Measurements from ENCODE around the gene CFAP74. TPM values are rescaled to one million over a fixed set of nuclear protein-coding genes. Genes with fewer than 3 reads are reported as not detected.

The CFAP74 gene
- polyA plus RNA-seq, 1 donor from 2014 or later = 0.22 TPM

DNA sequence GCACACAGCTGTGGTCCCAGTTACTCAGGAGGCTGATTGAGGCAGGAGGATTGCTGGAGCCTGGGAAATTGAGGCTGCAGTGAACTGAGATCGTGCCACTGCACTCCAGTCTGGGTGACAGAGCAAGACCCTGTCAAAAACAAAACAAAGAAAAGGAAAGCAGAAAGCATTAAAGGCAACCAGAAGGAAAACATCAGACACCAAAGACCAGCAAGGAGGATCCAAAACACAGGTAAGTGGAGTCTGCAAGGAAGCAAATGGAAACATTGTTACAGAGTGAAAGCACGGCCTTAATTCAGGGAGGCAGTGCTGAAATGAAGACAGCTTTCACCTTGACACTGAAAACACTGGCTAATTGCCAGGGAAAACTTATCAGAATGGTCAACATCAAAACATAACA lies 40.8 kb downstream of the CFAP74 start:
- H3K4me2 ChIP-seq (ENCODE audit: low read length) = no peak overlapping the region
- H3K4me3 ChIP-seq (ENCODE audit: low read length) = no peak overlapping the region
- no peak overlapping the region for H3K9ac ChIP-seq (ENCODE audit: low read length)
- no peaks in the 10 kb centered on the region for H3F3A ChIP-seq (ENCODE audit: insufficient read depth, low read length, poor library complexity, severe bottlenecking)
- H3K9me2 ChIP-seq (ENCODE audit: insufficient read depth, low read length) = no peaks in the 10 kb centered on the region
- no peaks in the 10 kb centered on the region for H3K36me3 ChIP-seq (ENCODE audit: insufficient read depth, low read length)
- H2AFZ ChIP-seq (ENCODE audit: low read depth, low read length) = no peak overlapping the region
- no peaks in the 10 kb centered on the region for H3K27me3 ChIP-seq (ENCODE audit: insufficient read depth, low read depth, low read length)
- H3K9me3 ChIP-seq (ENCODE audit: low read length) = no peaks in the 10 kb centered on the region
- H3K27ac ChIP-seq (ENCODE audit: low read length) = no peak overlapping the region
- no peaks in the 10 kb centered on the region for H4K20me1 ChIP-seq (ENCODE audit: insufficient read depth)
- no peaks in the 10 kb centered on the region for H3K79me2 ChIP-seq (replicated peaks; ENCODE audit: insufficient read depth, low read length)
- TF ChIP-seq TAF1 (IDR thresholded peaks at IDR 0.05; ENCODE audit: low read depth) (no peak), RAD21 (conservative IDR thresholded peaks at IDR 0.05) (no peak), EP300 (conservative IDR thresholded peaks at IDR 0.05; ENCODE audit: poor library complexity, severe bottlenecking) (no peak), EZH2 (IDR thresholded peaks at IDR 0.05; ENCODE audit: borderline replicate concordance, insufficient read depth, low read length, poor library complexity, severe bottlenecking) (no peak), SMC3 (conservative IDR thresholded peaks at IDR 0.05; ENCODE audit: poor library complexity) (no peak), POLR2AphosphoS5 (IDR thresholded peaks at IDR 0.05) (no peak), MXI1 (conservative IDR thresholded peaks at IDR 0.05; ENCODE audit: poor library complexity, severe bottlenecking) (no peak)
- TF ChIP-seq, protein P1, sequence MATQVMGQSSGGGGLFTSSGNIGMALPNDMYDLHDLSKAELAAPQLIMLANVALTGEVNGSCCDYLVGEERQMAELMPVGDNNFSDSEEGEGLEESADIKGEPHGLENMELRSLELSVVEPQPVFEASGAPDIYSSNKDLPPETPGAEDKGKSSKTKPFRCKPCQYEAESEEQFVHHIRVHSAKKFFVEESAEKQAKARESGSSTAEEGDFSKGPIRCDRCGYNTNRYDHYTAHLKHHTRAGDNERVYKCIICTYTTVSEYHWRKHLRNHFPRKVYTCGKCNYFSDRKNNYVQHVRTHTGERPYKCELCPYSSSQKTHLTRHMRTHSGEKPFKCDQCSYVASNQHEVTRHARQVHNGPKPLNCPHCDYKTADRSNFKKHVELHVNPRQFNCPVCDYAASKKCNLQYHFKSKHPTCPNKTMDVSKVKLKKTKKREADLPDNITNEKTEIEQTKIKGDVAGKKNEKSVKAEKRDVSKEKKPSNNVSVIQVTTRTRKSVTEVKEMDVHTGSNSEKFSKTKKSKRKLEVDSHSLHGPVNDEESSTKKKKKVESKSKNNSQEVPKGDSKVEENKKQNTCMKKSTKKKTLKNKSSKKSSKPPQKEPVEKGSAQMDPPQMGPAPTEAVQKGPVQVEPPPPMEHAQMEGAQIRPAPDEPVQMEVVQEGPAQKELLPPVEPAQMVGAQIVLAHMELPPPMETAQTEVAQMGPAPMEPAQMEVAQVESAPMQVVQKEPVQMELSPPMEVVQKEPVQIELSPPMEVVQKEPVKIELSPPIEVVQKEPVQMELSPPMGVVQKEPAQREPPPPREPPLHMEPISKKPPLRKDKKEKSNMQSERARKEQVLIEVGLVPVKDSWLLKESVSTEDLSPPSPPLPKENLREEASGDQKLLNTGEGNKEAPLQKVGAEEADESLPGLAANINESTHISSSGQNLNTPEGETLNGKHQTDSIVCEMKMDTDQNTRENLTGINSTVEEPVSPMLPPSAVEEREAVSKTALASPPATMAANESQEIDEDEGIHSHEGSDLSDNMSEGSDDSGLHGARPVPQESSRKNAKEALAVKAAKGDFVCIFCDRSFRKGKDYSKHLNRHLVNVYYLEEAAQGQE (IDR thresholded peaks at IDR 0.05; ENCODE audit: borderline replicate concordance) = no peak

DNA sequence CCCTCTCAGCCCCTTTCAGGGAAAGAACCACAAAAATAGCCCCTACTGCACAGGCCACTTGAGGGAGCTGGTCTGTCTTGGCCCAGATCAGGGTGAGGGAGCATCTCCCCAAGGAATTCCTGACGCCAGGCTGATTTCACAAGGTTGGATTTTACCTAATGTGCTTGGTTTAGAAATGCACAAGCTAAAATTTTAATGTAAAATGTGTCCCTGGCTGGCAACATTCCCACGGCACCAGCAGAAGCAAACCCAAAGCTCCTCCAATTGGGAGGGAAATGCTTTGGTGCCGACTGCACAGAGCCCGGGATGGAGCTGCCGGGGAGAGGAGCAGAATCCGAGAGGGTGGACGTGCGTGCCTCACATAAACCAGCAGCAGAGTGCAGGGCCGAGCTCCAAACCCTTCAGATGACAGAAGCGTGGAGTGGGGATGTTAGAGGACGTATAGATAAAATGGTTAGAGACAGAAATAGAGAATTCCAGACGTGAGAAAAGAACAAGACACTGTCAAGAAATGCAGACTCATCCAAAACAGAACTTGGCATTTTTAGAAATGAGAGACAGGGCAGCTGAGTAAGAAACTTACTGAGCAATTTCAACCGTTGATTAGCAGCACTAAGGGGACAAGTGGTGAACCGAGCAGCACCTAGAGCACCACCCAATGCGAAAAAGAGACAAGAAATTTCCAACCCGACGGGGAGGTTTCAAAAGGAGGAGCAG lies 42.9 kb downstream of the CFAP74 start:
- Histone ChIP-seq H3K36me3 (ENCODE audit: insufficient read depth, low read length) (no peaks in the 10 kb centered on the region), H2AFZ (ENCODE audit: low read depth, low read length) (no peak overlapping the region), H3K4me3 (ENCODE audit: low read length) (no peak overlapping the region), H3K4me2 (ENCODE audit: low read length) (no peak overlapping the region), H3K79me2 (replicated peaks; ENCODE audit: insufficient read depth, low read length) (no peaks in the 10 kb centered on the region), H3K27ac (ENCODE audit: low read length) (no peak overlapping the region), H3K9me2 (ENCODE audit: insufficient read depth, low read length) (no peaks in the 10 kb centered on the region), H3K9me3 (ENCODE audit: low read length) (no peaks in the 10 kb centered on the region), H4K20me1 (ENCODE audit: insufficient read depth) (no peaks in the 10 kb centered on the region), H3K27me3 (ENCODE audit: insufficient read depth, low read depth, low read length) (no peaks in the 10 kb centered on the region), H3F3A (ENCODE audit: insufficient read depth, low read length, poor library complexity, severe bottlenecking) (no peaks in the 10 kb centered on the region), H3K9ac (ENCODE audit: low read length) (no peak overlapping the region)
- no peak for TF ChIP-seq EP300 (conservative IDR thresholded peaks at IDR 0.05; ENCODE audit: poor library complexity, severe bottlenecking)
- TF ChIP-seq, protein P2, sequence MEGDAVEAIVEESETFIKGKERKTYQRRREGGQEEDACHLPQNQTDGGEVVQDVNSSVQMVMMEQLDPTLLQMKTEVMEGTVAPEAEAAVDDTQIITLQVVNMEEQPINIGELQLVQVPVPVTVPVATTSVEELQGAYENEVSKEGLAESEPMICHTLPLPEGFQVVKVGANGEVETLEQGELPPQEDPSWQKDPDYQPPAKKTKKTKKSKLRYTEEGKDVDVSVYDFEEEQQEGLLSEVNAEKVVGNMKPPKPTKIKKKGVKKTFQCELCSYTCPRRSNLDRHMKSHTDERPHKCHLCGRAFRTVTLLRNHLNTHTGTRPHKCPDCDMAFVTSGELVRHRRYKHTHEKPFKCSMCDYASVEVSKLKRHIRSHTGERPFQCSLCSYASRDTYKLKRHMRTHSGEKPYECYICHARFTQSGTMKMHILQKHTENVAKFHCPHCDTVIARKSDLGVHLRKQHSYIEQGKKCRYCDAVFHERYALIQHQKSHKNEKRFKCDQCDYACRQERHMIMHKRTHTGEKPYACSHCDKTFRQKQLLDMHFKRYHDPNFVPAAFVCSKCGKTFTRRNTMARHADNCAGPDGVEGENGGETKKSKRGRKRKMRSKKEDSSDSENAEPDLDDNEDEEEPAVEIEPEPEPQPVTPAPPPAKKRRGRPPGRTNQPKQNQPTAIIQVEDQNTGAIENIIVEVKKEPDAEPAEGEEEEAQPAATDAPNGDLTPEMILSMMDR (IDR thresholded peaks at IDR 0.05; ENCODE audit: poor library complexity, severe bottlenecking) = no peak
- TF ChIP-seq TAF1 (IDR thresholded peaks at IDR 0.05; ENCODE audit: low read depth) = no peak
- TF ChIP-seq, protein P1 (IDR thresholded peaks at IDR 0.05; ENCODE audit: borderline replicate concordance) = no peak
- no peak for TF ChIP-seq POLR2AphosphoS5 (IDR thresholded peaks at IDR 0.05)
- no peak for TF ChIP-seq RAD21 (conservative IDR thresholded peaks at IDR 0.05)
- TF ChIP-seq SMC3 (conservative IDR thresholded peaks at IDR 0.05; ENCODE audit: poor library complexity) = no peak
- TF ChIP-seq MXI1 (conservative IDR thresholded peaks at IDR 0.05; ENCODE audit: poor library complexity, severe bottlenecking) = no peak
- no peak for TF ChIP-seq EZH2 (IDR thresholded peaks at IDR 0.05; ENCODE audit: borderline replicate concordance, insufficient read depth, low read length, poor library complexity, severe bottlenecking)

Measured in neural cell (in vitro differentiated cells).